Left renal cortex interstitium (tissue), 4 donors: Measurements from ENCODE around the gene HDHD3. TPM values are rescaled to one million over a fixed set of nuclear protein-coding genes. Genes with fewer than 3 reads are reported as not detected.
"Not testable (repeated sequence)": the region's sequence is repeated elsewhere in the genome, so short reads cannot be mapped to it uniquely, and the experiment has no call there.

Experiments used
- DNase-seq, 4 donors: peaks; one replicate each; pipeline ENCODE4 v3.0.0-alpha.2; 2013; ENCODE audit warnings: low read depth in 4 of 4, low spot score in 2 of 4, missing footprints in 1 of 4
- polyA plus RNA-seq, 4 donors: library from polyadenylated mRNA; unstranded; fragments of 120-200 nt; gene quantifications; one replicate each; pipeline ENCODE4 v1.2.1, GENCODE V29; 2013; ENCODE audit not compliant: insufficient read length in 4 of 4

The HDHD3 gene
- polyA plus RNA-seq, 4 donors, result 31.3 to 49.3 (median 38.1) TPM

- no peak for DNase-seq
These were observed 8.3 kb downstream of the HDHD3 start for GRCh38 chr9:113368348-113368981.

GRCh38 chr9:113365652-113366051 lies 11.1 kb downstream of the HDHD3 start:
- DNase-seq, result not testable (repeated sequence)

GRCh38 chr9:113364951-113365350 lies 11.8 kb downstream of the HDHD3 start:
- no peak for DNase-seq

GRCh38 chr9:113363336-113363735 lies 13.4 kb downstream of the HDHD3 start:
- DNase-seq, result no peak

GRCh38 chr9:113361304-113362018 lies 15.3 kb downstream of the HDHD3 start:
- no peak for DNase-seq

- no peak for DNase-seq
These were observed 16.4 kb downstream of the HDHD3 start for GRCh38 chr9:113360242-113360842.

GRCh38 chr9:113359385-113359784 lies 17.4 kb downstream of the HDHD3 start:
- no peak for DNase-seq

- no peak for DNase-seq
These were observed 20.0 kb downstream of the HDHD3 start for GRCh38 chr9:113356686-113357292.

GRCh38 chr9:113355040-113355596 lies 21.7 kb downstream of the HDHD3 start:
- DNase-seq, result no peak

- DNase-seq, result no peak
These were observed 24.4 kb downstream of the HDHD3 start for GRCh38 chr9:113352411-113352810.

- DNase-seq, result no peak
These were observed 24.8 kb downstream of the HDHD3 start for GRCh38 chr9:113352006-113352405.

GRCh38 chr9:113350937-113351336 lies 25.8 kb downstream of the HDHD3 start:
- DNase-seq, result no peak

GRCh38 chr9:113350107-113350661 lies 26.6 kb downstream of the HDHD3 start:
- no peak for DNase-seq

GRCh38 chr9:113349445-113350094 lies 27.2 kb downstream of the HDHD3 start, which contains the start of gene BSPRY:
Gene BSPRY, plus strand, starts transcription at chr9:113349541. Its CDS starts 39 bp downstream, at chr9:113349580.
- DNase-seq, result no peak

GRCh38 chr9:113349066-113349444 lies 27.7 kb downstream of the HDHD3 start:
- DNase-seq, result no peak

GRCh38 chr9:113348437-113348836 lies 28.3 kb downstream of the HDHD3 start:
- no peak for DNase-seq

- no peak for DNase-seq
These were observed 31.1 kb downstream of the HDHD3 start for GRCh38 chr9:113345671-113346070.

- no peak for DNase-seq
These were observed 31.6 kb downstream of the HDHD3 start for GRCh38 chr9:113345190-113345589.

GRCh38 chr9:113343732-113344231 lies 33.0 kb downstream of the HDHD3 start:
- peak; percentile 25 to 62 (median 42) for DNase-seq
